Panc1 (cell line): ENCODE results near the gene ADARB2. TPM values are rescaled to one million over a fixed set of nuclear protein-coding genes. Genes with fewer than 3 reads are reported as not detected.

Source experiments
- ATAC-seq: fragments of 200-7000 bp; cut with Tn5 transposase; 2 replicates; pipeline ENCODE4 v1.9.1; 2020; ENCODE audit warnings: mild to moderate bottlenecking, moderate library complexity
- BruUV-seq: library from RNA; stranded (reverse); fragments of 400-500 nt; replicated peaks from 2 replicates; lab custom pipeline; 2021; lab: Mats Ljungman, UMichigan
- CTCF ChIA-PET: fragments of 300-600 bp; sonication (Branson Sonifier 250); formaldehyde crosslinking; loops from one replicate; lab custom pipeline; 2022; ENCODE audit warnings: antibody characterized with exemption; lab: Charles Lee
- POLR2A ChIA-PET: fragments of 300-600 bp; sonication (Branson Sonifier 250); formaldehyde crosslinking; loops from one replicate; lab custom pipeline; 2022; ENCODE audit warnings: antibody characterized with exemption; lab: Charles Lee
- DNase-seq: peaks from one replicate; pipeline ENCODE4 v3.0.0-alpha.2; 2010; ENCODE audit warnings: low read depth, low spot score
- H3K27ac ChIP-seq: 2 replicates; pipeline ENCODE4 v1.5.1; 2011; ENCODE audit warnings: mild to moderate bottlenecking, low read length, inconsistent platforms
- H3K27me3 ChIP-seq: fragments of 200-500 bp; sonication (Bioruptor generic); 2 replicates; pipeline ENCODE4 v1.6.0; 2014; ENCODE audit warnings: low read length, inconsistent platforms; ENCODE audit not compliant: control insufficient read depth, insufficient read depth
- H3K36me3 ChIP-seq: fragments of 200-500 bp; sonication (Bioruptor generic); 2 replicates; pipeline ENCODE4 v1.5.1; 2014; ENCODE audit warnings: inconsistent platforms, mild to moderate bottlenecking, low read length, moderate library complexity; ENCODE audit not compliant: control insufficient read depth, insufficient read depth
- H3K4me1 ChIP-seq: 2 replicates; pipeline ENCODE4 v1.5.1; 2011; ENCODE audit warnings: inconsistent platforms, mild to moderate bottlenecking, low read length, moderate library complexity; ENCODE audit not compliant: control insufficient read depth, insufficient read depth
- H3K4me3 ChIP-seq, 2 experiments: 2 replicates each; pipeline ENCODE4 v1.5.1; 2011 to 2012; ENCODE audit warnings: low read depth in 2 of 2, low read length in 2 of 2, mild to moderate bottlenecking in 2 of 2, inconsistent platforms in 1 of 2, moderate library complexity in 1 of 2
- H3K9me3 ChIP-seq: fragments of 200-500 bp; sonication (Bioruptor generic); 2 replicates; pipeline ENCODE4 v1.5.1; 2014; ENCODE audit warnings: low read depth, mild to moderate bottlenecking, inconsistent platforms, low read length, moderate library complexity; ENCODE audit not compliant: control insufficient read depth, insufficient read depth
- POLR2AphosphoS5 ChIP-seq: IDR thresholded peaks from 2 replicates; pipeline ENCODE4 v1.6.1; 2012; ENCODE audit warnings: mild to moderate bottlenecking, low read depth, low read length, moderate library complexity
- SIN3A ChIP-seq: IDR thresholded peaks from 2 replicates; pipeline ENCODE4 v1.6.1; 2012; ENCODE audit warnings: low read depth, mild to moderate bottlenecking, low read length, moderate library complexity, borderline replicate concordance; ENCODE audit not compliant: insufficient read depth
- TCF7L2 ChIP-seq: IDR thresholded peaks from 2 replicates; pipeline ENCODE4 v1.6.1; 2011; ENCODE audit warnings: mild to moderate bottlenecking, low read depth, low read length, inconsistent platforms
- in situ Hi-C: cut with HindIII; loops from 2 replicates; pipeline ENCODE4 v1.10.0; 2016; ENCODE audit warnings: low sequenced_read_pairs, low pct_unique_long_range_greater_than_20kb
- intact Hi-C: fragments of 100-400 bp; cut with micrococcal nuclease; formaldehyde crosslinking; loops from one replicate; pipeline ENCODE4 v1.10.0; 2022; ENCODE audit not compliant: unreplicated experiment
- total RNA-seq: library from RNA; stranded (reverse); gene quantifications from one replicate; pipeline ENCODE4 v1.2.1, GENCODE V29; 2021; ENCODE audit not compliant: unreplicated experiment
- TF ChIP-seq, protein P1 (sequence below), 2 experiments: IDR thresholded peaks; 2 replicates each; pipeline ENCODE4 v1.6.1; 2011 to 2012; ENCODE audit warnings: low read depth in 2 of 2, control low read depth in 1 of 2, low read length in 1 of 2, mild to moderate bottlenecking in 1 of 2, moderate library complexity in 1 of 2; ENCODE audit not compliant: insufficient read depth in 1 of 2
- TF ChIP-seq, protein P2 (sequence below): fragments of 450-650 bp; IDR thresholded peaks from 2 replicates; pipeline ENCODE4 v1.5.1; 2017; ENCODE audit warnings: mild to moderate bottlenecking

The ADARB2 gene
- total RNA-seq, 1 experiment from 2014 or later, result 0.31 TPM

DNA sequence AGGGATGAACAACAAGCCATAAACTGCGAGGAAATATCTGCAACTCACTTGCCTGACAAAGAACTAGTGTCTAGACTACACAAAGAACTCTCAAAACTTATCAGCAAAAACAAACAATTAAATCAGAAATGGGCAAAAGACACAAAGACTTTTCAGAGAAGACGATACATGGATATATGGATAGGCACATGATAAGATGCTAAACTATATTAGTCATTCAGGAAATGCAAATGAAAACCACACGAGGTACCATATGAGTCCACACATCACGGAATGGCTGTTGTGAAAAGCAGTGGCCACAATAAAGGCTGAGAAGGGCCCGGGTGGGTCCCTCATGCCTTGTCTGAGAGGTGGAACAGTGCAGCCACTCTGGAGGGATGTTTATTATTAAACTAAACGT is 413.4 kb downstream of the ADARB2 start:
- ChIA-PET CTCF (no interaction called here), POLR2A (no interaction called here)
- TF ChIP-seq, protein P1, sequence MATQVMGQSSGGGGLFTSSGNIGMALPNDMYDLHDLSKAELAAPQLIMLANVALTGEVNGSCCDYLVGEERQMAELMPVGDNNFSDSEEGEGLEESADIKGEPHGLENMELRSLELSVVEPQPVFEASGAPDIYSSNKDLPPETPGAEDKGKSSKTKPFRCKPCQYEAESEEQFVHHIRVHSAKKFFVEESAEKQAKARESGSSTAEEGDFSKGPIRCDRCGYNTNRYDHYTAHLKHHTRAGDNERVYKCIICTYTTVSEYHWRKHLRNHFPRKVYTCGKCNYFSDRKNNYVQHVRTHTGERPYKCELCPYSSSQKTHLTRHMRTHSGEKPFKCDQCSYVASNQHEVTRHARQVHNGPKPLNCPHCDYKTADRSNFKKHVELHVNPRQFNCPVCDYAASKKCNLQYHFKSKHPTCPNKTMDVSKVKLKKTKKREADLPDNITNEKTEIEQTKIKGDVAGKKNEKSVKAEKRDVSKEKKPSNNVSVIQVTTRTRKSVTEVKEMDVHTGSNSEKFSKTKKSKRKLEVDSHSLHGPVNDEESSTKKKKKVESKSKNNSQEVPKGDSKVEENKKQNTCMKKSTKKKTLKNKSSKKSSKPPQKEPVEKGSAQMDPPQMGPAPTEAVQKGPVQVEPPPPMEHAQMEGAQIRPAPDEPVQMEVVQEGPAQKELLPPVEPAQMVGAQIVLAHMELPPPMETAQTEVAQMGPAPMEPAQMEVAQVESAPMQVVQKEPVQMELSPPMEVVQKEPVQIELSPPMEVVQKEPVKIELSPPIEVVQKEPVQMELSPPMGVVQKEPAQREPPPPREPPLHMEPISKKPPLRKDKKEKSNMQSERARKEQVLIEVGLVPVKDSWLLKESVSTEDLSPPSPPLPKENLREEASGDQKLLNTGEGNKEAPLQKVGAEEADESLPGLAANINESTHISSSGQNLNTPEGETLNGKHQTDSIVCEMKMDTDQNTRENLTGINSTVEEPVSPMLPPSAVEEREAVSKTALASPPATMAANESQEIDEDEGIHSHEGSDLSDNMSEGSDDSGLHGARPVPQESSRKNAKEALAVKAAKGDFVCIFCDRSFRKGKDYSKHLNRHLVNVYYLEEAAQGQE (IDR thresholded peaks at IDR 0.05; ENCODE audit: insufficient read depth in 1 of 2, low read depth in 2 of 2, low read length in 1 of 2), result no peak
- TF ChIP-seq, protein P2, sequence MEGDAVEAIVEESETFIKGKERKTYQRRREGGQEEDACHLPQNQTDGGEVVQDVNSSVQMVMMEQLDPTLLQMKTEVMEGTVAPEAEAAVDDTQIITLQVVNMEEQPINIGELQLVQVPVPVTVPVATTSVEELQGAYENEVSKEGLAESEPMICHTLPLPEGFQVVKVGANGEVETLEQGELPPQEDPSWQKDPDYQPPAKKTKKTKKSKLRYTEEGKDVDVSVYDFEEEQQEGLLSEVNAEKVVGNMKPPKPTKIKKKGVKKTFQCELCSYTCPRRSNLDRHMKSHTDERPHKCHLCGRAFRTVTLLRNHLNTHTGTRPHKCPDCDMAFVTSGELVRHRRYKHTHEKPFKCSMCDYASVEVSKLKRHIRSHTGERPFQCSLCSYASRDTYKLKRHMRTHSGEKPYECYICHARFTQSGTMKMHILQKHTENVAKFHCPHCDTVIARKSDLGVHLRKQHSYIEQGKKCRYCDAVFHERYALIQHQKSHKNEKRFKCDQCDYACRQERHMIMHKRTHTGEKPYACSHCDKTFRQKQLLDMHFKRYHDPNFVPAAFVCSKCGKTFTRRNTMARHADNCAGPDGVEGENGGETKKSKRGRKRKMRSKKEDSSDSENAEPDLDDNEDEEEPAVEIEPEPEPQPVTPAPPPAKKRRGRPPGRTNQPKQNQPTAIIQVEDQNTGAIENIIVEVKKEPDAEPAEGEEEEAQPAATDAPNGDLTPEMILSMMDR, result no peak
- TF ChIP-seq TCF7L2 (no peak), POLR2AphosphoS5 (no peak), SIN3A (no peak)
- ATAC-seq (no peak), DNase-seq (no peak)
- in situ Hi-C loops, result no loop called here
- H3K9me3 ChIP-seq, result no peaks in the 10 kb centered on the region
- H3K27ac ChIP-seq, result no peak overlapping the region
- BruUV-seq, result no TSS peak
- no peak overlapping the region for H3K4me3 ChIP-seq
- no peaks in the 10 kb centered on the region for H3K36me3 ChIP-seq
- H3K4me1 ChIP-seq, result no peaks in the 10 kb centered on the region
- no peaks in the 10 kb centered on the region for H3K27me3 ChIP-seq
- intact Hi-C loops, result no loop called here

DNA sequence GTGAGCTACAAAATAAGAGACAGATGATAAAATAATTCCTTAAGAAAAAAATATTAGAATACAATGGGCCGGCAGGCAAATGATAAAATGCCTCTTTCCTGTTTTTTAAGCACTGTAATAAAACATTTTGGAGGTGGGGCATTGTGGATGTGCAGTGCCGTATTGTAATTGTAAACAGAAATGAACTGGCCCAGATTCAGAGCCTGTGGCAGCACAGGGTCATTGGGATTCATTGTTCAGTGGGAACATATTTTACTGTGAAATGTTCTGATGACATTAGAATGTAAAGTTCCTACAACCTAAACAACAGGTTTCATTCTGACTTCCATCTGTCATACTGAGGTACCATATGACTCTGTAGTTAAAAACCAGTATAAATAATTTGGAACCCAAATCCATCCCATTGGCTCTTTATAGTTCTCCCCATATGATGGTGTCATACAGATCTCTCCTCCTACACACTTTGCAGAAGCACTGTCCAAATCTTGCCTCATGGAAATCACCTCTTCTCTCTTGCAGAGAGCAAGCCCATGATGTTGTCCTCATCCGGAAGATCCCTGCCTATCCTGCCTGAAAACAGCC is 416.5 kb downstream of the ADARB2 start:
- H3K4me1 ChIP-seq, result no peaks in the 10 kb centered on the region
- intact Hi-C loops (no loop called here), in situ Hi-C loops (no loop called here)
- ChIA-PET POLR2A (no interaction called here), CTCF (no interaction called here)
- no peak for ATAC-seq
- TF ChIP-seq TCF7L2 (no peak), SIN3A (no peak), POLR2AphosphoS5 (no peak)
- TF ChIP-seq, protein P2, result no peak
- TF ChIP-seq, protein P1 (IDR thresholded peaks at IDR 0.05; ENCODE audit: insufficient read depth in 1 of 2, low read depth in 2 of 2, low read length in 1 of 2), result no peak
- H3K4me3 ChIP-seq, result no peak overlapping the region
- no peak for DNase-seq
- no peak overlapping the region for H3K27ac ChIP-seq
- no peaks in the 10 kb centered on the region for H3K36me3 ChIP-seq
- BruUV-seq, result no TSS peak
- no peaks in the 10 kb centered on the region for H3K9me3 ChIP-seq
- no peaks in the 10 kb centered on the region for H3K27me3 ChIP-seq
